Measurements from ENCODE around the gene TMLHE.
"Not testable (repeated sequence)": the region's sequence is repeated elsewhere in the genome, so short reads cannot be mapped to it uniquely, and the experiment has no call there.

The TMLHE gene

GRCh38 chrX:155544881-155545280 lies 67.9 kb downstream of the TMLHE start:
- TF ChIP-seq ZFX (IDR thresholded peaks at IDR 0.05) (no peak), CTCF (conservative IDR thresholded peaks at IDR 0.05) (no peak)
- no peak overlapping the region for H3K27ac ChIP-seq

GRCh38 chrX:155535866-155536265 lies 76.9 kb downstream of the TMLHE start:
- TF ChIP-seq ZFX (IDR thresholded peaks at IDR 0.05) (no peak), CTCF (conservative IDR thresholded peaks at IDR 0.05) (no peak)
- no peak overlapping the region for H3K27ac ChIP-seq

- TF ChIP-seq CTCF (conservative IDR thresholded peaks at IDR 0.05): 0 out of 2 replicates have a peak, but pooled peaks have one; percentile 7
- no peak for TF ChIP-seq ZFX (IDR thresholded peaks at IDR 0.05)
These were observed 78.0 kb downstream of the TMLHE start for GRCh38 chrX:155534800-155535199.

GRCh38 chrX:155527023-155527422 lies 85.7 kb downstream of the TMLHE start:
- not testable (repeated sequence) for H3K27ac ChIP-seq

More at GRCh38 chrX:155534800-155535199, 78.0 kb downstream of the TMLHE start:
- H3K27ac ChIP-seq: no peak overlapping the region

GRCh38 chrX:155514225-155514624 lies 98.5 kb downstream of the TMLHE start:
- no peak overlapping the region for H3K27ac ChIP-seq
- TF ChIP-seq CTCF (conservative IDR thresholded peaks at IDR 0.05) (no peak), ZFX (IDR thresholded peaks at IDR 0.05) (no peak)

- no peak for TF ChIP-seq CTCF (conservative IDR thresholded peaks at IDR 0.05)
- H3K27ac ChIP-seq: no peak overlapping the region
These were observed 107.5 kb downstream of the TMLHE start for GRCh38 chrX:155505296-155505695.

GRCh38 chrX:155495134-155495533 lies 117.6 kb downstream of the TMLHE start:
- not testable (repeated sequence) for H3K27ac ChIP-seq

GRCh38 chrX:155491421-155491820 lies 121.3 kb downstream of the TMLHE start:
- not testable (repeated sequence) for H3K27ac ChIP-seq

GRCh38 chrX:155477136-155477535 lies 135.6 kb downstream of the TMLHE start:
- not testable (repeated sequence) for H3K27ac ChIP-seq

GRCh38 chrX:155466269-155466938 lies 146.3 kb downstream of the TMLHE start:
- not testable (repeated sequence) for H3K27ac ChIP-seq

- H3K27ac ChIP-seq: not testable (repeated sequence)
These were observed 152.3 kb downstream of the TMLHE start for GRCh38 chrX:155460501-155460900.

- not testable (repeated sequence) for H3K27ac ChIP-seq
These were observed 154.3 kb downstream of the TMLHE start, which contains the start of gene F8A3 for GRCh38 chrX:155458471-155458870. TSS of gene F8A3 (minus strand) at chrX:155458620. CDS start at chrX:155458600, 20 bp downstream.

- not testable (repeated sequence) for H3K27ac ChIP-seq
These were observed 154.8 kb downstream of the TMLHE start for GRCh38 chrX:155457761-155458447.

Data from C4-2B (cell line).